ENCODE measurements around the gene LCP2.

The LCP2 gene

GRCh38 chr5:170312666-170313065, 15.1 kb upstream of the LCP2 start:
- no peak overlapping the region for H3K4me3 ChIP-seq (ENCODE audit: low read length)
- H3K4me1 ChIP-seq (ENCODE audit: control insufficient read depth, insufficient read depth, low read length) = peaks cover 11% of the 10 kb centered on the region
- H3K27ac ChIP-seq (ENCODE audit: low read depth, low read length) = no peak overlapping the region
- H3K9ac ChIP-seq (ENCODE audit: low read length) = no peak overlapping the region
- H3K36me3 ChIP-seq (ENCODE audit: control insufficient read depth, insufficient read depth, low read length) = no peaks in the 10 kb centered on the region
- H3K27me3 ChIP-seq (ENCODE audit: control insufficient read depth, insufficient read depth, low read length) = no peaks in the 10 kb centered on the region

- H3K36me3 ChIP-seq (ENCODE audit: control insufficient read depth, insufficient read depth, low read length) = no peaks in the 10 kb centered on the region
- no peak overlapping the region for H3K27ac ChIP-seq (ENCODE audit: low read depth, low read length)
- H3K4me3 ChIP-seq (ENCODE audit: low read length) = no peak overlapping the region
- peaks cover 11% of the 10 kb centered on the region for H3K4me1 ChIP-seq (ENCODE audit: control insufficient read depth, insufficient read depth, low read length)
- no peaks in the 10 kb centered on the region for H3K27me3 ChIP-seq (ENCODE audit: control insufficient read depth, insufficient read depth, low read length)
- no peak overlapping the region for H3K9ac ChIP-seq (ENCODE audit: low read length)
These were observed 14.7 kb upstream of the LCP2 start for GRCh38 chr5:170312301-170312595.

- H3K4me1 ChIP-seq (ENCODE audit: control insufficient read depth, insufficient read depth, low read length) = peaks cover 11% of the 10 kb centered on the region
- H3K4me3 ChIP-seq (ENCODE audit: low read length) = no peak overlapping the region
- no peak overlapping the region for H3K9ac ChIP-seq (ENCODE audit: low read length)
- H3K27me3 ChIP-seq (ENCODE audit: control insufficient read depth, insufficient read depth, low read length) = no peaks in the 10 kb centered on the region
- H3K36me3 ChIP-seq (ENCODE audit: control insufficient read depth, insufficient read depth, low read length) = no peaks in the 10 kb centered on the region
- no peak overlapping the region for H3K27ac ChIP-seq (ENCODE audit: low read depth, low read length)
These were observed 14.1 kb upstream of the LCP2 start for GRCh38 chr5:170311511-170312300.

- Histone ChIP-seq H3K4me3 (ENCODE audit: low read length) (no peak overlapping the region), H3K36me3 (ENCODE audit: control insufficient read depth, insufficient read depth, low read length) (no peaks in the 10 kb centered on the region), H3K27ac (ENCODE audit: low read depth, low read length) (no peak overlapping the region), H3K27me3 (ENCODE audit: control insufficient read depth, insufficient read depth, low read length) (no peaks in the 10 kb centered on the region), H3K9ac (ENCODE audit: low read length) (no peak overlapping the region), H3K4me1 (ENCODE audit: control insufficient read depth, insufficient read depth, low read length) (peaks cover 7% of the 10 kb centered on the region)
These were observed 12.8 kb upstream of the LCP2 start for GRCh38 chr5:170310256-170310926.

- Histone ChIP-seq H3K36me3 (ENCODE audit: control insufficient read depth, insufficient read depth, low read length) (no peaks in the 10 kb centered on the region), H3K27ac (ENCODE audit: low read depth, low read length) (no peak overlapping the region), H3K9ac (ENCODE audit: low read length) (no peak overlapping the region), H3K4me1 (ENCODE audit: control insufficient read depth, insufficient read depth, low read length) (peaks cover 6% of the 10 kb centered on the region), H3K4me3 (ENCODE audit: low read length) (no peak overlapping the region), H3K27me3 (ENCODE audit: control insufficient read depth, insufficient read depth, low read length) (no peaks in the 10 kb centered on the region)
These were observed 11.1 kb upstream of the LCP2 start for GRCh38 chr5:170308686-170309085.

GRCh38 chr5:170307575-170308465, 10.2 kb upstream of the LCP2 start:
- H3K36me3 ChIP-seq (ENCODE audit: control insufficient read depth, insufficient read depth, low read length) = no peaks in the 10 kb centered on the region
- peaks cover 6% of the 10 kb centered on the region for H3K4me1 ChIP-seq (ENCODE audit: control insufficient read depth, insufficient read depth, low read length)
- H3K27me3 ChIP-seq (ENCODE audit: control insufficient read depth, insufficient read depth, low read length) = no peaks in the 10 kb centered on the region
- H3K27ac ChIP-seq (ENCODE audit: low read depth, low read length) = peak overlapping the region; percentile 39
- H3K9ac ChIP-seq (ENCODE audit: low read length) = no peak overlapping the region
- H3K4me3 ChIP-seq (ENCODE audit: low read length) = no peak overlapping the region

- Histone ChIP-seq H3K27ac (ENCODE audit: low read depth, low read length) (no peak overlapping the region), H3K36me3 (ENCODE audit: control insufficient read depth, insufficient read depth, low read length) (no peaks in the 10 kb centered on the region), H3K27me3 (ENCODE audit: control insufficient read depth, insufficient read depth, low read length) (no peaks in the 10 kb centered on the region), H3K9ac (ENCODE audit: low read length) (no peak overlapping the region), H3K4me3 (ENCODE audit: low read length) (no peak overlapping the region), H3K4me1 (ENCODE audit: control insufficient read depth, insufficient read depth, low read length) (no peaks in the 10 kb centered on the region)
These were observed 8.8 kb upstream of the LCP2 start for GRCh38 chr5:170306381-170306831.

- no peaks in the 10 kb centered on the region for H3K4me1 ChIP-seq (ENCODE audit: control insufficient read depth, insufficient read depth, low read length)
- no peaks in the 10 kb centered on the region for H3K27me3 ChIP-seq (ENCODE audit: control insufficient read depth, insufficient read depth, low read length)
- no peak overlapping the region for H3K27ac ChIP-seq (ENCODE audit: low read depth, low read length)
- no peak overlapping the region for H3K9ac ChIP-seq (ENCODE audit: low read length)
- no peaks in the 10 kb centered on the region for H3K36me3 ChIP-seq (ENCODE audit: control insufficient read depth, insufficient read depth, low read length)
- H3K4me3 ChIP-seq (ENCODE audit: low read length) = no peak overlapping the region
These were observed 8.1 kb upstream of the LCP2 start for GRCh38 chr5:170305646-170306025.

- no peaks in the 10 kb centered on the region for H3K27me3 ChIP-seq (ENCODE audit: control insufficient read depth, insufficient read depth, low read length)
- H3K4me1 ChIP-seq (ENCODE audit: control insufficient read depth, insufficient read depth, low read length) = no peaks in the 10 kb centered on the region
- H3K4me3 ChIP-seq (ENCODE audit: low read length) = no peak overlapping the region
- no peaks in the 10 kb centered on the region for H3K36me3 ChIP-seq (ENCODE audit: control insufficient read depth, insufficient read depth, low read length)
- H3K9ac ChIP-seq (ENCODE audit: low read length) = no peak overlapping the region
- no peak overlapping the region for H3K27ac ChIP-seq (ENCODE audit: low read depth, low read length)
These were observed 7.6 kb upstream of the LCP2 start for GRCh38 chr5:170305016-170305645.

GRCh38 chr5:170303549-170303948, 6.0 kb upstream of the LCP2 start:
- Histone ChIP-seq H3K4me1 (ENCODE audit: control insufficient read depth, insufficient read depth, low read length) (no peaks in the 10 kb centered on the region), H3K27ac (ENCODE audit: low read depth, low read length) (no peak overlapping the region), H3K27me3 (ENCODE audit: control insufficient read depth, insufficient read depth, low read length) (no peaks in the 10 kb centered on the region), H3K36me3 (ENCODE audit: control insufficient read depth, insufficient read depth, low read length) (no peaks in the 10 kb centered on the region), H3K4me3 (ENCODE audit: low read length) (no peak overlapping the region), H3K9ac (ENCODE audit: low read length) (no peak overlapping the region)

- H3K36me3 ChIP-seq (ENCODE audit: control insufficient read depth, insufficient read depth, low read length) = no peaks in the 10 kb centered on the region
- no peak overlapping the region for H3K4me3 ChIP-seq (ENCODE audit: low read length)
- no peak overlapping the region for H3K9ac ChIP-seq (ENCODE audit: low read length)
- no peaks in the 10 kb centered on the region for H3K4me1 ChIP-seq (ENCODE audit: control insufficient read depth, insufficient read depth, low read length)
- H3K27me3 ChIP-seq (ENCODE audit: control insufficient read depth, insufficient read depth, low read length) = no peaks in the 10 kb centered on the region
- no peak overlapping the region for H3K27ac ChIP-seq (ENCODE audit: low read depth, low read length)
These were observed 5.3 kb upstream of the LCP2 start for GRCh38 chr5:170302653-170303501.
